Activated CD8-positive, alpha-beta memory T cell treated with anti-CD3 and anti-CD28 coated beads, Interleukin-2, amount 50 U/mL, for 4 hours (primary cell): Measurements from ENCODE around the gene COX7A1.
"Not testable (repeated sequence)": the region's sequence is repeated elsewhere in the genome, so short reads cannot be mapped to it uniquely, and the experiment has no call there.

Experiments used
- DNase-seq: peaks from one replicate; pipeline ENCODE4 v3.0.0-alpha.2; 2020

COX7A1 gene

DNA sequence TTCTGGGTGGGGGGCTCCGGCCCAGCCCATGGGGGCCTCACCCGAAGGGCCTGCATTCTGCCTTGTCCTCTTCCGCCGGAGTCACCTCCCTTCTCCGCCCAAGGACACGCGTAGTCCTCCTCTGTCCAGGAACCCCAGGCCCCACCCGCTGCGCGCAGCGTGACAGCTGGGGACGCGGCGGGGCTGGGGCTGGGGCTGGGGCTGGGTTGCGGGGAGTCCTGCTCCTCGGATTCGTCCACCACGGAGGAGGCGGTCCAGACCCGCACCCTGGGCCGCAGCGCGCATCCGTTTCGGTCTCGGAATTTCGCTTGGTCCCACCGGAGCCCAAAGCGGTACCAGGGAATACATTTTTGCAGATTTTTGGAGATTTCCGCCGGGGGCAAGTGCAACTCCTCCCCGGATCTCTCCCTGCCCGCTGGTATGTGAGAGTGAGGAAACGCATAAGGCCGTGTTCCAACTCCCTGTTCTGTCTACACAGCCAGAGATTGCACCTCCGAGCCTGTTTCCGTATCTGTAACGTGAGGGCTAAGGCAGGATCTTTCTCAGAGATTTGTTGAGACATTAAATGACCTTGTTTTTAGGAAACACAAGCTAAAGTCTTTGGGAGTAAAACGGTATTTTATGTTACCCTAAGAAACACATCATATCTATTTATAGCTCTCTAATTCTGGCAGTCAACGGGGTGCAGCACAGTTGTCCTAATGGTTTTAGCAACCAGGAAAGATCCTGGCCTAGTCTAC is at the start of gene COX7A1:
Gene COX7A1 (minus strand): TSS at position 96 of the 740 bp plus-strand sequence. CDS start 40 bp downstream, at position 56.
- no peak for DNase-seq

DNA sequence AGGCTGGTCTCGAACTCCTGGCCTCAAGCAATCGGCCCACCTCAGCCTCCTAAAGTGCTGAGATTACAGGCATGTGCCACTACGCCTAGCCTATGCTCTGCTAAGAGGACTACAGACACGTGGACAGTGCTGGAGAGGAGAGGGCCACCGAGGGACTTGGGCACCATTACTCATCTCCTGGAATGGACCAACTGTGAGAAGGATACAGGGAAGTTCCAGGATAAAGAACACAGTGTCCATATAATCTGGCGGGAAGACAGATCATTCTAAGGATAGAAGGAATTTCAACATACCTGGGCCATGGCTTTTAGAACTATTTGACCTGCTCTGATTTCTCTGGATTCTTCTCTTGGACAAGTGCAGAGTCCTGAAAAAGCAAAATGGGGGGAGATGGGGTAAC is 49.4 kb upstream of the COX7A1 start:
- DNase-seq: no peak

DNA sequence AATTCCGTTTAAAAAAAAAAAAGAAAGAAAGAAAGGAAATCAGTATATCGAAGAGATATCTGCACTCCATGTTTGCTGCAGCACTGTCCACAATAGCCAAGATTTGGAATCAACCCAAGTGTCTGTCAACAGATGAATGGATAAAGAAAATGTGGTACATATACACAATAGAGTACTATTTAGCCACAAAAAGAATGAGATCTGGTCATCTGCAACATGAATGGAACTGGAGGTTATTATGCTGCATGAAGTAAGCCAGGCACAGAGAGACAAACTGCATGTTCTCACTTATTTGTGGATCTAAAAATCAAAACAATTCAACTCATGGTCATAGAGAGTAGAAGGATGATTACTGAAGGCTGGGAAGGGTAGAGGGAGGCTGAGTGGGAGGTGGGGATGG is 45.9 kb upstream of the COX7A1 start:
- DNase-seq: no peak

DNA sequence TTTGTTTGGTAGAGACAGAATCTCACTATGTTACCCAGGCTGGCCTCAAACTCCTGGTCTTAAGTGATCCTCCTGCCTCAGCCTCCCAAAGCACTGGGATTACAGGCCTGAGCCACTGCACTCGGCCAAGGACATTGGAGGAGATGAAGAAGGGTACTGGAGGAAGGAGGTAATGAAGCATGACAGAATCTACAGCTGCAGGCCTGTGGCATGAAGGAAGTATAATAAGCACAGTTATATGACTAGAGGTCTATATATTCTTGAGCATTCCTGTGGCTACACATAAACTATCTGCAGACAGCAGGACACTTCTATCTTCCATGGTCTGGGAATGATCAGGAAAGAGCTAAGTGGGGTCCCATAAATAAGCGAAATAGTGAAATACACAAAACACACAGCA is 44.0 kb upstream of the COX7A1 start:
- no peak for DNase-seq

DNA sequence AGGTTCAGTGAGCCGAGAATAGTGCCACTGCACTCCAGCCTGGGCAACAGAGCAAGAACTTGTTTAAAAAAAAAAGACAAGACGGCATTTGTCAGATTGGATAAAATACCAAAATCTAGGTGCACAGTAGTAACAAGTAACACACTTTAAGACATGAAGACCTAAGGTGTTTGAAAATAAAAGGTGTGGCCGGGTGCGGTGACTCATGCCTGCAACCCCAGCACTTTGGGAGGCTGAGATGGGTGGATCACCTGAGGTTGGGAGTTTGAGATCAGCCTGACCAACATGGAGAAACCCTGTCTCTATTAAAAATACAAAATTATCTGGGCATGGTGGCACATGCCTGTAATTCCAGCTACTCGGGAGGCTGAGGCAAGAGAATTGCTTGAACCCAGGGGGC is 34.5 kb upstream of the COX7A1 start:
- not testable (repeated sequence) for DNase-seq

DNA sequence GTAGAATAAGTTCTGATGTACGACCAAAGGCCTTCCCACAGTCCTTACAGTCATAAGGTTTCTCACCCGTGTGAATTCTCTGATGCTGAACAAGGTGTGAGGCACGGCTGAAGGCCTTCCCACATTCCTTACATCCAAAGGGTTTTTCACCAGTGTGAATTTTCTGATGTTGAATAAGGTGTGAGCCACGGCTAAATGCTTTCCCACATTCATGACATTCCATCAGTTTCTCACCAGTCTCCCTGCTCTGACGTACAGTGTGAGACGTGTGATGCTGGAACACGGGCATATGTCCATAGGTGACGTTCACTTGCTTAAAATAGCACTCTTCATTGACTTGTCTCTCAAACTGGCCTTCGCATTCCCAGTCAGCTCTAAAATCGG is 31.0 kb upstream of the COX7A1 start:
- DNase-seq: no peak

DNA sequence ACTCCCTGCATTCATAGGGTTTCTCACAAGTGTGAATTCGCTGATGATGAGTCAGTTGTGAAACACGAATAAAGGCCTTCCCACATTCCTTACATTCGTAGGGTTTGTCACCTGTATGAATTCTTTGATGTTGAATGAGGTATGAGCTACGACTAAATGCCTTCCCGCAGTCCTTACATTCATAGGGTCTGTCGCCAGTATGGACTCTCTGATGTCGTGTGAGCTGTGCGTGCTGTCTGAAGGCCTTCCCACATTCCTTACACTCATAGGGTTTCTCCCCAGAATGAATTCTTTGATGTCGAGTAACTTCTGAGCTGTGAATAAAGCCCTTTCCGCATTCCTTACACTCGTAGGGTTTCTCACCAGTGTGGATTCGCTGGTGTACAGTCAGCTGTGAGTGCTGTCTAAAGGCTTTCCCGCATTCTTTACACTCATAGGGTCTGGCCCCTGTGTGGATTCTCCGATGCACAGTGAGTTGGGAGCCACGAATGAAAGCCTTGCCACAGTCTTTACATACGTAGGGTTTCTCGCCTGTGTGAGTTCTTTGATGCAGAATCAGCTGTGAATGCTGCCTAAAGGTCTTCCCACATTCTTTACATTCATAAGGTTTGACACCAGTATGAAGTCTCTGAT is 30.5 kb upstream of the COX7A1 start:
- no peak for DNase-seq

DNA sequence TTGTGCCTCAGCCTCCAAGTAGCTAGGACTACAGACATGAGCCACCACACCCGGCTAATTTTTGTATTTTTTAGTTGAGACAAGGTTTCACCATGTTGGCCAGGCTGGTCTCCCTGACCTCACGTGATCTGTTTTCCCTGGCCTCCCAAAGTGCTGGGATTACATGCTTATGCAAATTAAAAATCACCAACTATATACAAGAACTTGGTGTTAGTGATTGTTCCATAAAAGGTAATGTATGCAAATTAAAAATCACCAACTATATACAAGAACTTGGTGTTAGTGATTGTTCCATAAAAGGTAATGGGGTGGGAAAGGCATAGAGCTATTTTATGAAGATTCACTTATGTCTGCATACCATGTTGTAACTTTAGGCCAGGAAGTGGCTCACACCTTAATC is 26.8 kb upstream of the COX7A1 start:
- DNase-seq: not testable (repeated sequence)

DNA sequence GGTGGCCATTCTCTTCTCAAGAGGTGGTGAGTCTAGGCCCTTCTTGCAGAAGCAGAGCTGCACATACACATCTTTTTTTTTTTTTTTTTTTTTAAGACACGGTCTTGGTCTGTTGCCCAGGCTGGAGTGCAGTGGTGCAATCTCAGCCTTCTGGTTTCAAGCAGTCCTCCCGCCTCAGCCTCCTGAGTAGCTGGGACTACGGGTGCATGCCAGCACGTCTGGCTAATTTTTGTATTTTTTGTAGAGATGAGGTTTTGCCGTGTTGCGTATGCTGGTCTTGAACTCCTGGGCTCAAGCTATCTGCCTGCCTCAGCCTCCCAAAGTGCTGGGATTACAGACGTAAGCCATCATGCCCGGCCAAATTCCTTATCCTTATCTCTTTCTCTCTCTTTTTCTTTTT is 21.6 kb upstream of the COX7A1 start:
- DNase-seq: not testable (repeated sequence)

DNA sequence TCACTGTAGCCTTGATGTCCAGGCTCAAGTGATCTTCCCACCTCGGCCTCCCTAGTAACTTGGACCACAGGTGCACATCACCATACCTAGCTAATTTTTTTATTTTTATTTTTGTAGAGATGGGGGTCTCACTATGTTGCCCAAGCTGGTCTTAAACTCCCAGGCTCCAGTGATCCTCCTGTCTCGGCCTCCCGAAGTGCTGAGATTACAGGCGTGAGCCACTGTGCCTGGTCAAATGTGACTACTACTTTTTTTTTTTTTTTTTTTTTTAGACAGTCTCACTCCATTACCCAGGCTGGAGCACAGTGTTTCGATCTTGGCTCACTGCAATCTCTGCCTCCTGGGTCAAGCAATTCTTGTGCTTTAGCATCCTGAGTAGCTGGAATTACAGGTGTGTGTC is 20.6 kb upstream of the COX7A1 start:
- no peak for DNase-seq

DNA sequence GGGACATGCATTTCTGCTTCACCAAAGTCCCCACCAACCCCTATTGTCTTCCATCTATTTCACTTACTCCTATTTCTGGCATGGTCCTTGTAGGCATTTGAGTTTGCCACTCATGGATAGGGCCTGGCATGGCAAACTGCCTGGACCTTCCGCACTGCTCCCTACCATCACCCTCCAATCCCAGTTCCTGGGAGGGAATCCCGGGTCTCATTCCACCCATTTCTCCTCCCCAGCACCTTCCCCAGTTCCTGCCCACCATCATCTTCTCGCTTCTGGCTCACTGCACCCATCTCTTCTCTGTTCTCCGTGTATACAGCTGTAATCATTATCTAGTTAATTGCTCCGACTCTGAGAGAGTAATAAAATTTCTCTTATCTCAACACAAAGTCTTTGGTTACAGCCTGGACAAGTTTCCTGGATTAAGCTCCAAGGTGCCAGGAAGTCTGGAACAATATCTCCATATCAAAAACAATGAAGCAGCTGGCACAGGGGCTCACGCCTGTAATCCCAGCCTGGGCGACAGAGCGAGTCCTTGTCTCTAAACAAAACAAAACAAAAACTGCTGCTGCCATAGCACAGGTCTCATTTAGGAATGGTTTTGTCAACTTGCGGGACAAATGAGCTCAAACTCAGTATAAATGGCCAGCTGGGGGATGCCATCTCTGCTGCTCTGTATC is 17.0 kb upstream of the COX7A1 start:
- no peak for DNase-seq

DNA sequence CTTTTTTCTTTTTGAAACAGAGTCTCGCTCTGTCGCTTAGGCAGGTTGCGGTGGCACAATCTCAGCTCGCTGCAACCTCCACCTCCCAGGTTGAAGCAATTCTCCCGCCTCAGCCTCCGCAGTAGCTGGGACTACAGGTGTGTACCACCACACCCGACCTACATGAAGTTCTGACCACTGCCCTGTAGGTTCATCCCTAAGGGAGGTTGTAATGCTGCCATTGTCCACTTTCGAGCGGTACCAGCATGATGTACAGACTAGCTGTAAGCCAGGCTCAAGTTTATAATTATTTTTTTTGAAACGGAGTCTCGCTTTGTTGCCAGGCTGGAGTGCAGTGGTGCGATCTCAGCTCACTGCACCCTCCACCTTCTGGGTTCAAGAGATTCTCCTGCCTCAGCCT is 11.6 kb upstream of the COX7A1 start:
- DNase-seq: no peak

DNA sequence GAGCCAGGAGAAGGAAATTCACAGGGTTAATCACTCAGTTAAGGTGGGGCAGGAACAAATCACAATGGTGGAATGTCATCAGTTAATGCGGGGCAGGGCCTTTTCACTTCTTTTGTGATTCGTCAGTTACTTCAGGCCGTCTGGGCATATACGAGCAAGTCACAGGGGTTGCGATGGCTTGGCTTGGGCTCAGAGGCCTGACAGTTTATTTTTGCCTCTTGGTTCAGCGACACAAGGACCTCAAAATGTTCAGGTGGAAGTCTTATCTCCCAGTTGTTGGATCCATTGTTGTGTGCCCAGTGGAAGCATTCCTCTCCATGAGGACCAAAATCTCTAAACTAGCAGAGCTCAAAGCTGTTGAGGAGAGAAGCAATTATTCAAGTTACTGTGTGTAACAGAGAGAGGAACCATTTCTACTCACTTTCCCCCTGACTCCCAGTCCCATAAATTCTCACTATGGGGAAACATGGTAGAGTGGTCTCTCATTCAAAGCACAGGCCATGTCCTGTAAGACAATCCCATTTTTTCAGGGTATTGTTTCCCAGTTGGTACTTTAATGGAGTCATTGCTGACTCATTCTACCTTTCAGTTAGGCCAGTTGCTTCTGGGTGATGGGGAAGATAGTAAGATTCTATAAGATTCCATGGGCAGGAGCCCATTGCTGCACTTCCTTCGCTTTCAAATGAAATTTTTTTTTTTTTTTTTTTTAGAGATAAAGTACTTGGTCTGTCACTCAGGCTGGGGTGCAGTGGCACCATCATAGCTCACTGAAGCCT is 8.8 kb upstream of the COX7A1 start:
- DNase-seq: no peak

DNA sequence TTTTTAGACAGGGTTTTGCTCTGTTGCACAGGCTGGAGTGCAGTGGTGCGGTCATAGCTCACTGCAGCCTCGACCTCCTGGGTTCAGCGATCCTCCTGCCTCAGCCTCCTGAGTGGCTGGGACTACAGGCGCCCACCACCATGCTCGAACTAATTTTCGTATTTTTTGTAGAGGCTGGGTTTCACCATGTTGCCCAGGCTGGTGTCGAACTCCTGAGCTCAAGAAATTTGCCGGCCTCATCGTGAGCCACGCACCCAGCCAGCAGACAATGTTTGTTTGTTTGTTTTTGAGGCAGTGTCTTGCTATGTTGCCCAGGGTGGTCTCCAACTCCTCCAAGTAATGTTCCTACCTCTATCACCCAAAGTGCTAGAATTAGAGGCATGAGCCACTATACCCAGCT is 879 bp upstream of the COX7A1 start:
- DNase-seq: no peak

DNA sequence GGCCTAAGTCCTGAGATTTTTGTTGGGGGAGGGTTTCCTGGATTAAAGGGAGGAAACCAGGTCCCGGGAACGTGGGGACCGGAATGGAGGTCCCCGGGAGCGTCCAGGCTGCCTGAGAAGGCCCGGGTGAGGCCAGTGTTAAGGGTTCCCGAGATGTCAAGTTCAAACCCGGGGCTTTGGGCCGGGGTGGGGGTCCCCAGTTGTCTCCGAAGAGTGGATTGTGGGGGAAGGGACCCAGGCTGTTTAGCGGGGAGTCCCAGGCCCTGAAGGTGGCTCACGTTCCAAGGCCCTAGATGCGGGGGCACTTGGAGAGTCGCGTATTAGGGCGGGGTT is 262 bp downstream of the COX7A1 start:
- no peak for DNase-seq

DNA sequence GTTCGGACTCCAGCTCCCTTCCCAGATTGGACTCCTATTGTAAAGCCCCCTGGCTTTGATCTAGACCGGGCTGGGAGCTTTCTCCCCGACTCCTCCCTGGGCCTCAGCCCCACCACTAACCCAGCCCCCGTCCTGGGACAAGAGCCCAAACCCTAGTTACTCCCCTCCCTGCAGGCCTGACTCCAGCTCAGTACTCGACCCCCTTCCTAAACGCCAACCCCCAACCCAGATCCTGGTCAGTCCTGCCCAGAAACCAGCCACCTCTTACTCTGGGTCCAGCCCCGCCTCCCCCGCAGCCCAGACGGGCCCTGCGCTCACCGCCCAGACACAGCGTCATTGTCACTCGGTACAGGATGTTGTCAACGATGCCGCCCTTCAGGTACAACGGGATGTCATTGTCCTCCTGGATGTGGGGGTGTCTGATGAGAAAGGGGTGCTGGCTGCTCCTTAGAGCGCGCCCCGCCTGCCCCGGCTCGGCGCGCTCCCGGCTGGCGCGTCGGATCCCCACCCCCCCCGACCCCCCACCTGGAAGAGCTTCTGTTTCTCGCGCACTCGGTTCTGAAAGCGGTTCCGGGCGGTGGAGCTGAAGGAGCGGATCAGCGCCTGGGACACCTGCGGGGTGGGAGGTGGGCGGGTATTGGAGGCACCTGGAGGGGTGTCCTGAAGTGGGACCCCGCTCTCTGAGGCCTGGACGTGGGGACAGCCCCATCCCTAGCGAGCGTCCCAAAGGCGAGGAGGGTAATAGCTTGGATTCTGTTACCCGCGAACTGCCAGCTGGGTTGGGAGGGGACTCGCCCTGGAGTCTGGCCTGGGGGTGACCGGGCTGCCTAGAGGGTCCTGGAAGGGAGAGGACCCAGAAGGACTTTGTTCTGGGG is 866 bp downstream of the COX7A1 start:
- DNase-seq: no peak

DNA sequence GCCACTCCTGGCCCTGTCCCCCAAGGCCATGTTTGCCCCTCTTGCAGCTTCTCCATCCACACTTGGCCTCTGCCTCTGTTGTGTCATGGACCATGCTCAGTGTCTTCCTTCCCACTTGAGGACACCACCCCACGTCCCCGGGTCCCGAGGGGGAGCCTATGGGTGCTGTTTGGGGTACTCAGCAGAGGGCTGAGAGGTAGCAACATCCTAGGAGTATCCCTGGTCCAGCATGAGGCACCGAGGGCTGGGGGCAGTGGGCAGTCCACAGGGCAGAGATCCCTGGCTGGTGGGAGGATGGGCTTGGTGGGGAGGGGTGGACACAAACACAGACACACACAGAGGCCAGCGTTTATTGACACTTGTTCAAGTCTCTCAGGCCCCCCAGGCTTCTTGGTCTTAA is 1.7 kb downstream of the COX7A1 start:
- DNase-seq: no peak

DNA sequence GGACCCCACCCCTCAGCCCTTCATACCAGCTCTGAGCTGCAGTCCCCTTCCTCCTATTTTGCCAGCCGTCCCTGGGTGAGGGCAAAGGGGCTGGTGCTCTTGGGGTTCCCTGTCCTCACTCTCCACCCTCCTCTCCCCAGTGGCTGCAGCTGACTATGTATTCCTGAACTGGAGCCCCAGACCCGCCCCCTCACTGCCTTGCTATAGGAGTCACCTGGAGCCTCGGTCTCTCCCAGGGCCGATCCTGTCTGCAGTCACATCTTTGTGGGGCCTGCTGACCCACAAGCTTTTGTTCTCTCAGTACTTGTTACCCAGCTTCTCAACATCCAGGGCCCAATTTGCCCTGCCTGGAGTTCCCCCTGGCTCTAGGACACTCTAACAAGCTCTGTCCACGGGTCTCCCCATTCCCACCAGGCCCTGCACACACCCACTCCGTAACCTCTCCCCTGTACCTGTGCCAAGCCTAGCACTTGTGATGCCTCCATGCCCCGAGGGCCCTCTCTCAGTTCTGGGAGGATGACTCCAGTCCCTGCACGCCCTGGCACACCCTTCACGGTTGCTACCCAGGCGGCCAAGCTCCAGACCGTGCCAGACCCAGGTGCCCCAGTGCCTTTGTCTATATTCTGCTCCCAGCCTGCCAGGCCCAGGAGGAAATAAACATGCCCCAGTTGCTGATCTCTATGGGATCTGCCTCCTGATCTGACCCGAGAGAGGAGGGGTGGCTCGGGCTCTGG is 2.4 kb downstream of the COX7A1 start:
- no peak for DNase-seq

DNA sequence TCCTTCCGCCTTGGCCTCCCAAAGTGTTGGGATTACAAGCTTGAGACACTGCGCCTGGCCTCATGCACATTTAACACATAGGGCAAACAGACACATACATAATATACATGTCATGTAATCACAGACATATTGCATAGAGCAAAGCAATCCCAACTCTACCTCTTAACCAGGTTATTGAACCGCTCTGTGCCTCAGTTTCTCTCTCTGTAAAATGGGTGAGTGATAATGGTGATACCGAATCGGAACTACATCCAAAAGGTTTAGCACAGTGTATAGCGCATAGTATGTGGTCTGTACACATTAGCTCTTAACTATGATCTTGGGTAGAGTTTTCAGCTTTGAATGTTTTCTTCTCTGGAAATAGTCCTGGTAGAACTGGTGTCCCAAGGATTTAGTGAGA is 7.6 kb downstream of the COX7A1 start:
- no peak for DNase-seq

DNA sequence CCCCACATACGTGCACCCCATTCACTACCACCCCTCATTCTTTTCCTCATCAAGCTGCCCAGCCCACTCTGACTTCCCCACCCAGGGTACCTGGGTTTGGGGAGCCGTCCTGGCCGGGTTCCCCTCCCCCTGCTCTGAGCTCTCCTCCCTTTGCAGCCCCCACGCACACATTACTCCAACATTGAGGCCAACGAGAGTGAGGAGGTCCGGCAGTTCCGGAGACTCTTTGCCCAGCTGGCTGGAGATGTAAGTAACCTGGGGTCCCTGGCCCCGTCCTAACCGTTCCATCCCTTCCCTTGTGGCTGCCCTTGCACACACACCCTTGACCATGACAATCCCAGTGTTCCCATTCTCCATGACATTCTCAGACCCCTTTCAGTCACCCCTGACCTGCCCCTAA is 9.8 kb downstream of the COX7A1 start:
- no peak for DNase-seq

DNA sequence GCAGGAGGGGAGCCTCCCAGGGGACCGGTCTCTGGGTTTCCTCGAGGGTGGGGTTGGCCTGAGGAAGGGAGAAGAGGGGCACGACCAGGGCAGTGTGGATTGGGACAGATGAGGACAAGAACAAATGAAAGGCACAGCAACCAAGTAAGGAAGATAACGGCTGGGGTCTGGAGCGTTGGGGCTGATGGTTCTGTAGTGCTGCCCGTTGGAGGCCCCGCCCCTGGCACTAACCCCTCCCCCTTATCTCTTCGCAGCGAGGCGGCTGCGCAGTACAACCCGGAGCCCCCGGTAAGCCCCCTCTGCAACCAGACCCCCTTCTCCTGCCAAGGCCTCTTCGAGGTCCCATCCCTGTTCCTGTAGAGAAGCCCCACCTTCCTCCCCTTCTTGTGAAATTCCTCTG is 10.2 kb downstream of the COX7A1 start:
- no peak for DNase-seq
